K562 (cell line): ENCODE measurements around the gene SH3RF1.

Experiments
- ILK ChIP-seq: fragments of 450-650 bp; IDR thresholded peaks from 2 replicates; pipeline ENCODE4 v1.6.1; 2016; ENCODE audit warnings: missing genetic modification characterization, low read depth, mild to moderate bottlenecking, missing compliant biosample characterization, moderate library complexity, borderline replicate concordance
- MAZ ChIP-seq, 2 experiments: fragments of 450-650 bp in 1 of 2; sonication (generic) in 1 of 2; formaldehyde crosslinking; IDR thresholded peaks in 1 of 2; conservative IDR thresholded peaks in 1 of 2; 2 replicates each; pipeline versions ENCODE4 v1.4.0 to v1.5.0; 2020; ENCODE audit warnings: mild to moderate bottlenecking in 1 of 2, missing genetic modification reagents in 1 of 2
- MED1 ChIP-seq: sonication (generic); formaldehyde crosslinking; IDR thresholded peaks from 2 replicates; pipeline ENCODE4 v1.8.1; 2023; ENCODE audit warnings: missing genetic modification reagents, borderline replicate concordance
- POLR2AphosphoS5 ChIP-seq: IDR thresholded peaks from 2 replicates; pipeline ENCODE4 v1.6.1; 2011; ENCODE audit warnings: mild to moderate bottlenecking, low read depth, low read length, moderate library complexity; ENCODE audit not compliant: control insufficient read depth, insufficient read depth

GRCh38 chr4:169068423-169068822 is 202.3 kb downstream of the SH3RF1 start:
- TF ChIP-seq ILK (tag) (no peak), POLR2AphosphoS5 (no peak), MAZ (CRISPR knock-in tag; conservative IDR thresholded peaks at IDR 0.05 in 1 of 2, IDR thresholded peaks at IDR 0.05 in 1 of 2) (no peak), MED1 (CRISPR knock-in tag) (no peak)
